ENCODE data around the gene VPS18.
"Not testable (repeated sequence)": the region's sequence is repeated elsewhere in the genome, so short reads cannot be mapped to it uniquely, and the experiment has no call there.

The VPS18 gene, protein sequence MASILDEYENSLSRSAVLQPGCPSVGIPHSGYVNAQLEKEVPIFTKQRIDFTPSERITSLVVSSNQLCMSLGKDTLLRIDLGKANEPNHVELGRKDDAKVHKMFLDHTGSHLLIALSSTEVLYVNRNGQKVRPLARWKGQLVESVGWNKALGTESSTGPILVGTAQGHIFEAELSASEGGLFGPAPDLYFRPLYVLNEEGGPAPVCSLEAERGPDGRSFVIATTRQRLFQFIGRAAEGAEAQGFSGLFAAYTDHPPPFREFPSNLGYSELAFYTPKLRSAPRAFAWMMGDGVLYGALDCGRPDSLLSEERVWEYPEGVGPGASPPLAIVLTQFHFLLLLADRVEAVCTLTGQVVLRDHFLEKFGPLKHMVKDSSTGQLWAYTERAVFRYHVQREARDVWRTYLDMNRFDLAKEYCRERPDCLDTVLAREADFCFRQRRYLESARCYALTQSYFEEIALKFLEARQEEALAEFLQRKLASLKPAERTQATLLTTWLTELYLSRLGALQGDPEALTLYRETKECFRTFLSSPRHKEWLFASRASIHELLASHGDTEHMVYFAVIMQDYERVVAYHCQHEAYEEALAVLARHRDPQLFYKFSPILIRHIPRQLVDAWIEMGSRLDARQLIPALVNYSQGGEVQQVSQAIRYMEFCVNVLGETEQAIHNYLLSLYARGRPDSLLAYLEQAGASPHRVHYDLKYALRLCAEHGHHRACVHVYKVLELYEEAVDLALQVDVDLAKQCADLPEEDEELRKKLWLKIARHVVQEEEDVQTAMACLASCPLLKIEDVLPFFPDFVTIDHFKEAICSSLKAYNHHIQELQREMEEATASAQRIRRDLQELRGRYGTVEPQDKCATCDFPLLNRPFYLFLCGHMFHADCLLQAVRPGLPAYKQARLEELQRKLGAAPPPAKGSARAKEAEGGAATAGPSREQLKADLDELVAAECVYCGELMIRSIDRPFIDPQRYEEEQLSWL

DNA sequence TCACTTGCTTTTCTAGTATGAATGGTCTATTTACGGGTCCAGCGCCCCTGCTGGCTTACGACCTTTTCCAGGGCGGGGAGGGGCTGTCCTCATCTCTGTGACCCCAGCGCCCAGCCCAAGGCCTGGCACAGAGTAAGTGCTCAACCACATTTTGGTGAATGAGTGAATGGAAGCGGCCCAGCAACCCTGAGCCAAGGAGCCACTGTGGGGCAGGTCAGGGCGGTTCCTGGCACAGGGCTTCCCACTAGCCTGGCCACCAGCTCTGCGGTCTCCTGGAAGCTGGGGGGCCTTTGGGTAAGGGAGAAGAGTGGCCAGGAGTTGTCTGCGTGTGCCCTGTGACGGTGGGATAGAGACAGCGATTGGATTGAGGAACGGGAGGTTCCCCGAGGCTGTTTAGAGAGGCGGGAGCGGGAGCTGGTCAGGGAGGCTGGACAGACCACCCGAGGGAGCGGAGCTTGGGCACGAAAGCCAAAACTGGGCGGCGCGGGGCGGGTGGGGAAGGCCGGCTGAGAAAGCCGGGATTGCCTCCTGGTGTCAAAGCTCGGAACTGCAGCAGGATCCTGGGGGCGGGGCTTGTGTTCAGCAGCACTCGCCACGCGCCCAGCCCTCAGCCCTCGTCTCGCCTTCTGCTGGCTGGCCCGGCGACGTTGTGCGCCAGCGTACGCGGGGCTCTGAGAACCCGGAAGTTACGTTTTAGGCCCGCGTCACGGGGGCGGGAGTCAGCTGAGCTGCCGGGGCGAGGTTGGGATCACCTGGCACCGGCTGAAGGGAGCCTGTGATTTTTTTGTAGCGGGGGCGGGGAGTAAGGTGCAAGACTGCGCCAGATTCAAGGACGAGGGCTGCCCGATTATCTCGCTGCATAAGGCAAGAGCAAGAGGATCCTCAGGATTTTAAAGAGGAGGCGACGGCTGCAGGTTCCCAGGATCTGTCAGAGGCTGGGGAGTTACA is at the start of gene VPS18:
VPS18 (plus strand) TSS at position 718 of the 948 bp plus-strand sequence. CDS start 319 bp downstream, outside the sequence.
- peak; percentile 96 to 100 for DNase-seq

DNA sequence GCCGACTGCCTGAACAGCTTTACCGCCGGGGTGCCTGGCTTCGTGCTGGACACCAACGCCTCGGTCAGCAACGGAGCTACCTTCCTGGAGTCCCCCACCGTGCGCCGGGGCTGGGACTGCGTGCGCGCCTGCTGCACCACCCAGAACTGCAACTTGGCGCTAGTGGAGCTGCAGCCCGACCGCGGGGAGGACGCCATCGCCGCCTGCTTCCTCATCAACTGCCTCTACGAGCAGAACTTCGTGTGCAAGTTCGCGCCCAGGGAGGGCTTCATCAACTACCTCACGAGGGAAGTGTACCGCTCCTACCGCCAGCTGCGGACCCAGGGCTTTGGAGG is 49.6 kb upstream of the VPS18 start:
- peak; percentile 31 to 41 for DNase-seq

DNA sequence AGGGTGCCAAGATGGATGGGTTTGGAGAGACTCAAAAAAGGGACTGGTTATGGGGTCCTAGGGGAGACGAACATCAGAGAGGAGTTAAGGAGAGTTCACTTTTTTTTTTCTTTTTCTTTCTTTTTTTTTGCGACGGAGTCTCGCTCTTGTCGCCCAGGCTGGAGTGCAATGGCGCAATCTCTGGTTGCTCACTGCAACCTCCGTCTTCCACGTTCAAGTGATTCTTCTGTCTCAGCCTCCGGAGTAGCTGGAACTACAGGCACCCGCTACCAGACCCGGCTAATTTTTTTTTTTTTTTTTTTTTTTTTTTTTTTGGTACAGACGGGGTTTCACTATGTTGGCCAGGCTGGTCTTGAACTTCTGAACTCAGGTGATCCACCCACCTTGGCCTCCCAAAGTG is 49.2 kb upstream of the VPS18 start:
- peak in 1 of 2 donors; percentile 27 for DNase-seq

DNA sequence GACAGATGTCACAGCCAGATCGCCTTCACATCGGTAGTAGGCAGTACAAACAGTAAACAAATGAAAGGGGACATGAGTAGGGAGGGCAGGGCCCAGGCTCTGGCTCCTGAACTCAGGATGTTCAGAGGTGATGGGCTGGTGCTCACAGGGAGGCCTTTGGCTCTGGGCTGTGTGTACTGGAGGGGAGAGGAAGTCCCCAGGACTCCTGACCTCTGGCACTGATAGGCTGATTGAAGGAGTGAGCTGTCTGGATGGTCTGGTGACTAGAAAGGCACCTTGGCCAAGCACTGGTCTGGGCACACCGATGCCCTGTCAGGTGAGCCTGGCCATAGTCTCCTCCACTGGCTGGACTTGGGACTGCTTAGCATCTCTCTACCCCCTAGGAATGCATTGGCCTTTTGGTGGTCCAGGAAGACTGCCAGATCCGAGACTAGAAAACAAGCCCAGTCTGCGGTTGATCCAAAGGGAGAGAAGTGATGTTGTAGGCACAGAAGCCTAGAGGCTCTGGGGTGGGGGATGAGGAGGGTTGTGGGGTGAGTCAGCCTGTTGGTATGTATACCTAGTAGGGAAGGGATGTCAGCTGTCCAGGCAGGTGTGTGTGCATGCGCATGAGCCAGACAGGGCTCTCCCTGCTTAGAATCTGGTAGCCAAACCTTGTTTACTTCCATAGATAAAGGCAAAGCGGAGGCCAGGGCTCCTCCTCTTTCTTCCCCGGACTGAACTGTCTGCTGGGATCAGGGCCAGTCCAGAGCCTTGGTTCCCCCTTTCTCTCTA is 48.6 kb upstream of the VPS18 start:
- peak in 1 of 2 donors; percentile 25 for DNase-seq

DNA sequence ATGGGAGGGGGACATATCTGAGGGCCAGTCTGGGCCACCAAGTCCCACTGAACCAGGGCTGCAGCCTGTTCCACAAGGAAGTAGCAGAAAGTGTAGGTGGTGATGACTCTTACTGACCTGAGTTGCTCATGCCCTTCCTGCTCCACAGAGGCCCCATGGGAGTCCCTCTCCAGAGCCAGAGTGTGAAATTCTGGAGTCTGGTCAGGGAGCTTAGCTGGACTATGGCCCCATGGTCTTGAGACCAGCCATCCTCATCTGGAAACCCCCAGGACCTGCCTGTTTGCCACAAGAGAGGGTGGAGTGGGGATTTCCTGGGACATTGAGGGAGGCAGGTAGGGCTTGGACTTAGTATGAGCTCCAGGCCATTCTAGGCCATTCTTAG is 47.4 kb upstream of the VPS18 start:
- peak; percentile 56 to 97 for DNase-seq

DNA sequence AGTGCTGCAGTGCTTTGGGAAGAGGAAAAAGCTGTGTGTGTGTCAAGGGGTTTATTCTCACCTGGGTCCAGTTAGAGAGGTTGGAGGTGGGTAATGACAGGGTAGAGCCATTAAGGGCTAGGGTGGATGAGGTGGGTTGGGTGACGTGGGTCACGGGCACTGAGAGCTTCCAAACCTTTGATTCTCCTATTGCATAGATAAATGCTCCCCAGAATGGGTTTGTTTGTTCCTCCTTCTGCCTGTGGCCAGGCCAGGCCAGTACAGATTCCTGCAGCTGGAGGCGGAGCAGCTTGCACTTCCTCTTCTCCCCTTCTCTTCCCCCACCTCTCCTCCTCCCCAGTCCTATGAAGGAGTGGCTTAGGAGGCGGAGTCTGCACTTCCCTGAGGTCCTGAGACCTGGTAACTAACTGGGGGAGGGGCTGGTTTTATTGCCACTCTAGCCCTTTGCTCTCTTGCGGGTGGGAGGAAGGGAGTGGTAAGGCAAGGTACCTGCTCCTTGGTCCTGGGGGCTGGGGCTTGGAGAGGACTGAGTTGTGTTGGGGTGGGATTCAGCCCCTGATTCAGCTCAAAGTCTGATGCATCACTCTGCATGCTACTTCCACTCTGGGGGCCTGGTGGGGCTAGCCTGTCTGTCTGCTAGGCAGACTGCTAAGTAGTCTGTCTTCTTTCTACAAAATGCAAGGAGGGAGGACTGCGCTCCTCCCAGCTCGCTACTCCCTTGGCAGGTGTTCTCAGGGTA is 46.9 kb upstream of the VPS18 start:
- peak; percentile 87 to 91 for DNase-seq

DNA sequence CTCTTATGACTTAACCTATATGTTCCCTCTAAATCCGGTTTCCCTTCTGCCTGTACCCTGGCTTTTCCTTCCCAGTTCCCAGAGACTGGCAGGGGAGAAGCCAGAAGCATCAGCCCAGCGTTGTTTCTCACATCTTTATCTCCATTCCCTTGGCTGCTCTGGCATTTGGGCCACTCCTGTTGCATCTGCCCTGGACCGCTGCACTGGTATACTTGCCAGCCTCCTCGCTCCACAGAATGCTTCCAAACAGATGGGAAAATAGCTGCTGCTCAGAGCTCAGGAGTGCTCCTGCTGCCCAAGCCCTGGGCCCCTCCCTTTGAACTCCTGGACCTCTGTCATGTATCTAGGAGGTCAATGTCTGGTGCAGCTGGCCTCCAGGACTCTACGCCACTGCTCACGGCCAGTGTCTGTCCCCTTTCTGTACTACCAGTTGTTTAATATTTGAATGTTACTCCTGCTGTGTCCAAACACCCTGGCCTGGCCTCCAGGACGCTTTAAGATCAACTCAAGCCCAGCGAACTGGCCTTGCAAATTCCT is 43.6 kb upstream of the VPS18 start:
- DNase-seq, result no peak

DNA sequence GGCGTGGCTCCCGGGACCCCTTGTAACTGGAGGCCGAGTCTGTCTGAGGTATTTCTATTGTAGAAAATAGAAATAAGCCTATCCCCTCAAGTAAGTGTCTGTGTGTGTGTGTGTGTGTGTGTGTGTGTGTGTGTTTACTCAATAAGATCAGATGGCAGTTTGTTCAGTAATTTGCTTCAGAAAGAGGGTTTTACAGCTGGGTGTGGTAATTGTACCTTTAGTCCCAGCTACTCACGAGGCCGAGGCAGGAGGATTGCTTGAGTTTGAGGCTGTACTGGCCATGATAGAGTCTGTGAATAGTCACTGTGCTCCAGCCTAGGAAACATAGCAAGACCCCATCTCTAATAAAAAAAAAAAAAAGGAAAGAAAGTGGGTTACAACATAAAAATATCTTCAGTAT is 41.7 kb upstream of the VPS18 start:
- DNase-seq, result no peak

DNA sequence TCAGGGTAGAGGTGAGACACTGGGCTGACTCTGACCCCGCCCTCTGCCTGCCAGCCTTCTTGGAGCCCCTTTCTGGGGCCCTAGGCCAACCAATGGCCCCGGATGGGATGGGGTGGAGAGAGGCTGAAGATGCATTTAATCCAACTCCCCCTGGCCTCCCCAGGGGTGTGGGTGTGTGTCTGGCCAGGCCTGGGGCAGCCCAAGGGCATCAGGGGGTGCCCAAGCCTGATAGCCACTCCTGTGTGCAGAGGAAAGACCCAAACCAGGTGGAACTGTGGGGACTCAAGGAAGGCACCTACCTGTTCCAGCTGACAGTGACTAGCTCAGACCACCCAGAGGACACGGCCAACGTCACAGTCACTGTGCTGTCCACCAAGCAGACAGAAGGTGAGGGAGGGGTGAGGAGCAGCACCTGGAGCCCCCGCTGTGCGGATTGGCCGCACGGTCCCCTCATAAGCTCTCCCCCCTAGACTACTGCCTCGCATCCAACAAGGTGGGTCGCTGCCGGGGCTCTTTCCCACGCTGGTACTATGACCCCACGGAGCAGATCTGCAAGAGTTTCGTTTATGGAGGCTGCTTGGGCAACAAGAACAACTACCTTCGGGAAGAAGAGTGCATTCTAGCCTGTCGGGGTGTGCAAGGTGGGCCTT is 40.9 kb upstream of the VPS18 start:
- DNase-seq, result no peak

DNA sequence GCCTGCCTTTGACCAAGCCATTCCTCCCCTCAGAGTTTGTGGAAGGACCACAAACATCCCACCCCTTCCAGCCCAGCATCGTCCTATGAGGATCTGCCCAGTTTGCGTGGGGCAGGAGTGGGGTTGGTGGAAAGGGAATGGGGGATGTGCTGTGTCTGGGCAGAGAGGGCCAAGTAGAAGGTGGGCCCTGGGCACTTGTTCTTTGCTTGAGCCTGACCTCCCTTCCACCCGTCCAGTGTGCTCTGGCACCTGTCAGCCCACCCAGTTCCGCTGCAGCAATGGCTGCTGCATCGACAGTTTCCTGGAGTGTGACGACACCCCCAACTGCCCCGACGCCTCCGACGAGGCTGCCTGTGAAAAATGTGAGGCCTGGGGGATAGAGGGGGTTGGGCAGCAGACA is 40.1 kb upstream of the VPS18 start:
- no peak for DNase-seq

DNA sequence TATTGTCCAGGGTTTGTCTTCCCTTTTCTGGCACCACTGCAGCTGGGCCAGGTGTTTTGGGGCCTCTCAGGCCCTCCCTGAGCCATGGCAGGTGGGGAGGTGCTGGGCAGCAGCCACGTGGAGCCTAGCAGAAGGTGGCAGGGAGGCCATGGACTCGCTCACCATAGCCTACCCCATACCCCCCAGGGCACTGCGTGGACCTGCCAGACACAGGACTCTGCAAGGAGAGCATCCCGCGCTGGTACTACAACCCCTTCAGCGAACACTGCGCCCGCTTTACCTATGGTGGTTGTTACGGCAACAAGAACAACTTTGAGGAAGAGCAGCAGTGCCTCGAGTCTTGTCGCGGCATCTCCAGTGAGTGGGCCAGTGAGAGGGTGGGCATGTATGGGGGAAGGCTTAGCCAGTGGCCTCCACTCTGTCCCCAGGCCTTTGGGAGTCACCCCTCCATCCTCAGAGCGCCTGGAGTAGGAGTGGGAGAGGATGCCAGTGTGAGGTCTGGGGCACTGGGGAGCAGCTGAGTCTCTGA is 38.5 kb upstream of the VPS18 start:
- DNase-seq, result no peak

DNA sequence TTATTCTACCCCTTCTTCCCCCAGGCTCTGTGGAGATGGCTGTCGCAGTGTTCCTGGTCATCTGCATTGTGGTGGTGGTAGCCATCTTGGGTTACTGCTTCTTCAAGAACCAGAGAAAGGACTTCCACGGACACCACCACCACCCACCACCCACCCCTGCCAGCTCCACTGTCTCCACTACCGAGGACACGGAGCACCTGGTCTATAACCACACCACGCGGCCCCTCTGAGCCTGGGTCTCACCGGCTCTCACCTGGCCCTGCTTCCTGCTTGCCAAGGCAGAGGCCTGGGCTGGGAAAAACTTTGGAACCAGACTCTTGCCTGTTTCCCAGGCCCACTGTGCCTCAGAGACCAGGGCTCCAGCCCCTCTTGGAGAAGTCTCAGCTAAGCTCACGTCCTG is 37.5 kb upstream of the VPS18 start:
- no peak for DNase-seq

DNA sequence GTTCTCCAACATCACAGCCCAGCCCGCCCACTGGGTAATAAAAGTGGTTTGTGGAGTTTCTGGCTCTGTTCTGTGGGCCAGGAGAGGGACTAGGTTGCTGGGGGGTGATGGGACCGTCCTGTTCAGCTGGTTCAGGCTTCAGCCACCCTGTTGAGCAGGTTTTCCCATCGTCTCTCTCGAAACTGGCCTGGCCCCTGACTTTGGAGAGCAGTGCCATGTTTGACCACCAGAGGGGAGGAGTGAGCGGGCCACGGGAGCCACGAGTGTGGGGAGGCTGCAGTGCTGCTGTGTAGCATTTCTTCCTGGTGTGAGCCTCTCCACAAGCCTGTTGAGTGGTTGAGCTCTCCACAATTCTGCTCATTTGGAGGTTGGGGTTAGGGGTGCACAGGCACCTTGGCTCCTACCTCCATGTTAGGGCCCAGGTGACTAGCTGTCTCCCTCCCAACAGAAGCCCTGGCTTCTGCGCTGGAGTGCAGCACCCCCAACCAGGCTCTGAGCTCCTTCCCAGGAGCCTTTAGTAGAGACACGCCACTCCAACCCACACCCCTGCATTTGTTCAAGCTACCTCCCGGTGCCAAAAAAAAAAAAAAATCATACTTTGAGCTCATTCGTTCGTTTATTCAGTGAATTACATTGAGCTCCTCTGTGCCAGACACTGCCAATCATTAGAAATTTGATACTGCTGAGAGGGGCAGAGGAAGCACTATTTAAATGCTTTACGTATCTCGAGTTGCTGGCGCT is 36.5 kb upstream of the VPS18 start:
- peak; percentile 51 to 92 for DNase-seq

DNA sequence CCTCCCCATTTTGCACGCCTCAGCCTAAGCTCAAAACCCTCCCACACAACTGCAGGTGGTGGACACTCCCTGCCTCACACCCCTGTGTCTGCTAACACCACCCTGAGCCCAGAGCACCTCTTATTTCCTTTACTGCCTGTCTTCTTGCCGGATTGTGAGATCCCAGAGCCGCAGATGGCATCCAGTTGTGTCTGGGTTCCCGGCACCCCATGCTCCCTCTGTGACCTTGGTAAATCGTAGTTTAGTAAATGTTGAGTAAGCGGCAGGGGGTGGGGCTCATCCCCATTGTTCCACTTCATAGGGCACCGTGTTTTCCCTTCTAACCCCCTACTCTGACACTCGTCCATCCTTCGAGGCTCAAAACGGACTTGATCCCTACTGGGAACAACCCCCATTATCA is 35.5 kb upstream of the VPS18 start:
- no peak for DNase-seq

DNA sequence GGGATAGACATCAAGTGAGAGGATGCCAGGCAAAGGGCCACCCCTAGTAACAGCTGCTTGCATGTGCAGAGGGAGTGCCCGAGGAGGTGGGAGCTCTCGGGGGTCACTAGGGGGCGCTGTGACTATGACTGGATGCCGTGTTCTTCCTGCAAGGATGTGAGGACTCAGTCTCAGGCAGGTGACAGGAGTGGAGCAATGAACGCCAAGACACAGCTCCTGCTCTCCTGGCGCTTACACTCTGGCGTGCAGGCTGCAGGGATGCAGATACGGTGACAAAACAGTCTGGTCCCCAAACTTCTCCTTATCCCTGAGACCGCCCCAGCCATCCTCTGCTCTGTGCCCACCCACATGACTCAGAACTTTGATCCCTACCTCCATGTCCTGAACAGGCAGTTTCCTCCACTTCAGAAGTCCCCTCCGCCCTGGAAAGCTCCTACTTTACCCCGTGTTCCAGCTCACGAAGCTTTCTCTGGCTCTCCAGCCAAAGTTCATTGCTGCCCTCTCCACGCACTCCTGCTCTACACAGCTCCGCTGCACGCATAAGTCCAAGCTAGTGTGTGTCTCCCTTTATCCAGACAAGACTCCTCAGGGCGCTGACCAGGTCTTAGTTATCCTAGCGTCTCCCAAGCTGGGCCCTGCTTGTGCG is 34.9 kb upstream of the VPS18 start:
- peak; percentile 56 to 76 for DNase-seq

DNA sequence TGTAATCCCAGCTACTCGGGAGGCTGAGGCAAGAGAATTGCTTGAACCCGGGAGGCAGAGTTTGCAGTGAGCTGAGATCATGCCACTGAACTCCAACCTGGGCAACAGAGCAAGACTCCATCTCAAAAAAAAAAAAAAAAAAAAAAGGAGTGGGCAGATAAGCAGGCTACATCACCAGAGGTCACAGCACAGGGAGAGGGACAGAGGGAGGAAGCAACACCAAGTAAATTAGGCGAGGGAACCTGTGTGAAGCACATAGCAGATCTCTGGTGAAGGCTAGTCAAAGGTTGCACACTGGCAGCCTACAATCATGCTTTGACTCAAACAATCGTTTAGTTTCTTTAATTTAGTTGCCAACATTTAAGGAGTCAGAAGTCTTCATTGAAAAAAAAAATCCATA is 33.1 kb upstream of the VPS18 start:
- DNase-seq, result not testable (repeated sequence)

DNA sequence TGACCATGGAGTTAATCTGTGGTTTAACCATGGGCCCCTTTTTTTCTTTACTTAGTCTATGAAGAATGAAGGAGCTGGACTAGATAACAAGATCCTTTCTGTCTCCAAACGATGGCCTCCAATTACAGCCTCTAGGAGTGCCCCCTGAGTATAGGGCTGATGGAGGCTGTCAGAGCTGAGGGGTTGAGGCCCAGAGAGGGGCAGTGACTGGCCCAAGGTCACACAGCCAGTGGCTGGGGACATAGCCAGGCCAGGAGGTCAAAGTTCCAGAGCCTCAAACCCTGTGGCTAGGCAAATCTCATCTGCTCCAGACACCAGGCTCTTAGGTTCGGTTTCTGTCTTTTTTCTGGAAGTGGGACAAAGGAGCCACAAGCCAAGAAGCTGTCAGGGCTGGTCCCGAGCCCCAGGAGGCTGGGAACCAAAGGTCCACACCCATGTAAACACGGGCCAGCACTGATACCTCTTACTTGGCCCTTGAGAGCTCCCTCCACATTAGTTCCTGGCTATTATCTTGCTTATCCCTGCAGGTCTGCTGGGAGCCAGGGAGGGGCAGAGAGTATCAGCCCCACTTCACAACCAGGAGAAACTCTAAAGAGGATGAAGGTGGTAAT is 30.5 kb upstream of the VPS18 start:
- DNase-seq, result no peak

DNA sequence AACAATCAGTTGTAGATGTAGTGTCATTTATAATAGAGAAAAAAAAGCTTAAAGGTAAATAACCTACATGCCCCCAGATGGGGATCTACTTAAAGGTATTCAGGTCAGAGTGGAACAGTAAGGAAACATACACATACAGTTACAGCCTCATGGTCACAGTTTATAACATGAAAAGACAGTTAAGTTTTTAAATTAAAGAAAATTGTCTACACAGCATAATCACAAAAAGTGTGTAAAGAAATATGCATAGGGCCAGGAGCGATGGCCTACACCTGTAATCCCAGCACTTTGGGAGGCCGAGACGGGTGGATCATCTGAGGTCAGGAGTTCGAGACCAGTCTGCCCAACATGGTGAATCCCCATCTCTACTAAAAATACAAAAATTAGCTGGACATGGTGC is 27.1 kb upstream of the VPS18 start:
- no peak for DNase-seq

Data from inflammatory macrophage treated with lipopolysaccharide for 1 hour (primary cell).